SW 1271 (cell line): ENCODE data around the gene ABHD12B.

Experiments
- DNase-seq, 2 experiments: peaks; one replicate each; lab custom pipeline; 2025; lab: John Stamatoyannopoulos, UW

ABHD12B gene, protein sequence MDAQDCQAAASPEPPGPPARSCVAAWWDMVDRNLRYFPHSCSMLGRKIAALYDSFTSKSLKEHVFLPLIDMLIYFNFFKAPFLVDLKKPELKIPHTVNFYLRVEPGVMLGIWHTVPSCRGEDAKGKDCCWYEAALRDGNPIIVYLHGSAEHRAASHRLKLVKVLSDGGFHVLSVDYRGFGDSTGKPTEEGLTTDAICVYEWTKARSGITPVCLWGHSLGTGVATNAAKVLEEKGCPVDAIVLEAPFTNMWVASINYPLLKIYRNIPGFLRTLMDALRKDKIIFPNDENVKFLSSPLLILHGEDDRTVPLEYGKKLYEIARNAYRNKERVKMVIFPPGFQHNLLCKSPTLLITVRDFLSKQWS

DNA sequence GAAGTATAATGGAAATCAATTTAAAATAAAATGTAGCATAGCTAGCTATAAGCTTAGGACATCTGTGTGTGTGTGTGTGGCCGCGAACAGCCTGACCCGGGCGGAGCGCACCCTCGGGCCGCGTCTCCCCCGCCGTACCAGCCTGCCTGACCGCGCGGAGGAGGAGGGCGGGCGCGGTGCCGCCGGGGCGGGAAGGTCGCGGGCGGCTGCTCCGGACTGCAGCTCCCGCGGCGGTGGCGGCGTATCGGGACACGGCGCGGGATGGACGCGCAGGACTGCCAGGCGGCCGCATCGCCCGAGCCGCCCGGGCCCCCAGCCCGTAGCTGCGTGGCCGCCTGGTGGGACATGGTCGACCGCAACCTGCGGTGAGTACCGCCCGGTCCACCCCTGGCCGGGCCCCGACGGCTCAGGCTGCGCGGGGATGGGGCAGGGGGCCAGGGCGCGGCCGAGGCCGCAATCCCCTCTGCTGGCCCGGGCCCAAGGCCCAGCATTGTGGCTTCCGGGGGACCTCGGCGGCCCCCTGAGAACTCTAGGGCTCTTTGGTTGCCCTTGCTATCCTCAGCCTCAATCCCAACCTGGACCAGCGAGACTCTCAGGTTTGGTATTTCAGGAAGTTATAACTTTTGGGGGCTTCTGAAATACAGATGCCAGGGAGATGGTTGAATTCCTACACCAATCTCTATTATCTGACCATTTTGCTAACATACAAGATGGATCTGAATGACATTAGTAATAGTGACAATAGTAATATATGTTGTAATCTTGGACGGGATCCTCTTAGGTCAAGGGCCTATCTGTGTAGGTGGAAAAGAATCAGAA is at the start of gene ABHD12B:
Gene ABHD12B, plus strand, starts transcription at position 140 of the 819 bp plus-strand sequence. Its CDS starts 122 bp downstream, at position 262.
- DNase-seq, result no peak

DNA sequence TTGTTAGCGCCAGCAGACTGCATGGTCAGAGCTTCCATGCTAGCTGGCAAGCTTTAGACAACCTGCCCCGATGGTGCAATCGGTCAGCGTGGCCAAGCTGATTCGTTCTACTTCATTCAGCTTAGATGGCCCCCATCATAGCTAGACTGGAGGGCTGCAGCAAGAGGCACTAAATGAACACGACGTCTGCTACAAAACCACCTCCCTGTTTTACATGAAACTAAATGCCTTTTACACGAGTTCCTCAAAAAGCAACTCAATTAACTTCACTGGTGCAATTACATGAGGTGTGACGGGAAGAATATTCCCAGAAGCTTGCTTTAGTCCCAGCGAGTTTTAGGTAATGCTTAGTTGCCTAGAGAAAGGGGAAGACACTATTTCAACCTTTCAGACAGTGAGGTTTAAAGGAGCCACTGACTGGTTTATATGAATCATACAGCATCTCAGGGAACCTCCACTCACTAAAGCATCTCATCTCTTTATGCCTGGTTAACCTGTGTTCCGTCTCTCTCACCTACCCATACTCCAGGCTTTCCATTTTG is 49.3 kb upstream of the ABHD12B start:
- DNase-seq, result no peak

DNA sequence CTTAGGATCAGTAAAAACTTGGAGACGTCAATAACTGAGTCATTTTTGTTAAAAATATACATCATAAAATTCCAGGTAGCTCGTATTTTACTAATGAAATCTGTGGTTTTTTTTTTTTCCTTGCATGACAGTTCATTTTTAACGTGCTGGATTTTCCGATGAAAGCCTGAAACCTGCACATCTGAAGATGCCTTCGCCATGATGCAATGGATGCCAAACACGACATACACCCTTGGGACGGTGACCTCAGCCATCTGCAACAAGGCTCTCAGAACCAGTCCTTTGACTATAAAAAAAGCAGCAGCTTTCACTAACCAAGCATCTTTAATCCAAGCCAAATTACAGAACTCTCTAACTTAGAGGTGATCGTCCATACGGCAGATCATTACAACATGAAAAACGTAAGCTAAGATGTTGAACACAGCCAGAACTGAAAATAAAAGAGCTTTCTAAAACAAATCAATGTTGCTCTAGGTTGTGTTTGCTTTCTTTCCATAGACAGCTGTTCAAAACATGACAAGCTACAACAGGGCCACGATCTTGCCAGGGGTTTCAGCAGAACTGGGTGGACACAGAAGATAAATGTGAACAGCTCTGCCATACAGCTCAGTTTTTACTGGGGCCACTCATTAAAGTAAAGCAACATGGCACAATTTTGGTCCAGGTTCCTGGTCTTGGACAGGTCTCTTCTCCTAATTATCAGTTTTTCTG is 48.6 kb upstream of the ABHD12B start:
- no peak for DNase-seq

DNA sequence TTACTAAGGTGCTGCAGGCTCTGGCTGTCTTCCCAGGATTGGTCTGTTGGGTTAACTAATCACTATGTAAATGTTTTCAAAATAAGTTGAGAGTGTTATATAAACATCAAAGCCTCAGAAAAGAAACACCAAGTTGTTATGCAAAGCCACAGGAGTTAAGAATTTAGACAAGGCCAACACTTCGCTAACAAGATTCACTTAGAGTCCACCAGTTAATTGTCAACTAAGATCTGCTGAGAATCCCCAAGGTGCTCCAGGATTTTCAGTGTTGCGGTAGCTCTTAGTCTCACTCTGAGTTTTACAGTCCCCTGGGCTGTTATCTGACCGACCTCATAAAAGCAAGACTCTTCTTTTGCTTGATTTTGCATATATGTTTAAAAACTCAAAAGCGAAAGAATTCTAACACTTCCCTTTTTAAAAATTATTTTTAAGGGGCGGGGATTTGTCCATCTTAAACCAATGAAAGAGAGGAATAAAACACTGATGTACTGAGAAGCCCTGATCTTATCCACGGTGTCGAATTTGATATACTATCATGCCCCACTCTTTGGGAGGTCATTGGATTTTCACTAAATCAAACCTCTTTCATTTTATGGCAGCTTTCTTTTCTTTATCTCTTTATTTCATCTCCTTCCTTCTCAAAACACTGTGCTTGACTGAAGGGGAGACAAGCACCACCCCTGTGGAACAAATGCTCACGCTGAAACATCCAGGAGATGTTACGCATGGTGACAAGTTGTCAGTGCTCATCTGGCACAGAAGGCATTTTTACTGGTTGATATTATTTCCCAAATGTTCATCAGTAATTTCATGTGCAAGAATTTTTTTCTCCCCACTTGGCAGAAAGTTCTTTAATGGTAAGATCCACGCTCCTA is 47.9 kb upstream of the ABHD12B start:
- no peak for DNase-seq

DNA sequence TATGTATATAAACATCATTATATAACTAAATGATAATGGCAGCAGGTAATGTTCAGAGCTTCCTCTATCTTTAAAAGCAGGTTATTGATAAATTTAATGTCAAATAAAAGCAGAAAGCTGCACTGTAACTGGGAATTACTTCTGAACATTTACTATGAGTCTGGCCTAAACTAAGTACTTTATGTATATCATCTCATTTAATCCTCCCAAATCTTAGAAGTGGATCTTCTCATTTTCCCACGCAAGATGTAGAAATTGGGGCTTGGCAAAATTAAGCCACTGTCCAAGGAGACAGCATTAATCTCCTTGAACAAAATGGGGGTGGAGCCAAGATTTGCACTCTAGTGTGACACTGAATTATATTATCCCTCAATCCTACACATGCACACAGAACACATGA is 46.5 kb upstream of the ABHD12B start:
- no peak for DNase-seq

DNA sequence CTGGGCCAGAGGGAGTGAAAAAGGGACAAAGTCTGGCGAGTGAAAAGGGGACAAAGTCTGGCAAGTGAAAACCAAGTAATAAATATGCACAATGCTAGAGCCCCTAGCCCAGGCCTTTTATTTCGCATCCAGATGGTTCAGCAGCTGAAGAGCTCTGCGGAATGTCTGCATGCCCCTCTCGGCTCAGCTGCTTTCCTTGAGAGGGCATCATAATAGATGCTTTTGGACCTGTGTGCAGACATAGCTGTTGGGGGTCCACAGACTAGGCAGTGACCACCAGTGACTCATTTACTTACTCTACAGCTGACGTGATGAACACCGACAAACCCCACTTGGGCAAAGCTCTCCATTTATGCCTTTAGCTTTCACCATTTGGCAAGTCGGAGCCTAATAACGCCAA is 45.2 kb upstream of the ABHD12B start:
- no peak for DNase-seq

DNA sequence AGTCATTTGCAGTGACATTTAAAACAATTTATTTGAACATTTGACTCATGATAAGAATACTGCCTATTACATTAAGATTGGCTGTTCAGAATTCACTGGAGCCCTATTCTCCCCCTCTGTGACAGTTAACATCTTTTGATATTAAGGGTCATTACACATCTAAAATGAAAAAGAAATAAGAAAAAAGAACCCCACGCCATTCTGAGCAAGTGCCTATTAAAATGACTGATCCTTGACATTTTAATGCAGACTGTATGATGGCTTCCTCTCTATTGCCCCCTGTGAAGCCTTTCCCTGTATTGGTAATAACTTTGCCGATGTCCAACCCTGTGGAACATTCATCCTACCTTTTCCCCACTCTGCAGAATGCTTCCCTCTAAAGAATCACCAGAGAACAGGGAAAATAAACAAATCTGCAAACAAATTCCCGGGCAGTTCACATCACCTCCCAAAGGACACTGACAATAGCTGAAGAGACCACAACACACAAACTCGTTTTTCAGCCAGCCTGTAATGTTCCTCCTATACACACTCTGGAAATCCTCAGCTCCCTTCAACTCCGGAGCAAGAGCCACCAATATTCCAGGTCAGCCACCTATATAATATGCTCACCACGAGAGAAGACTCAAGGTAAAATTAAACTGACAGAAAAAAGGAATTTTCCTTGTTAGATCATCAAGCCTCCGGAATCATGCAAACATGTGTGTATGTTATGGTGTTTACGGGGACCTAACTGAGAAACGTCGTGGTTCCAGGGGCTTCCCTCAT is 42.9 kb upstream of the ABHD12B start:
- no peak for DNase-seq

DNA sequence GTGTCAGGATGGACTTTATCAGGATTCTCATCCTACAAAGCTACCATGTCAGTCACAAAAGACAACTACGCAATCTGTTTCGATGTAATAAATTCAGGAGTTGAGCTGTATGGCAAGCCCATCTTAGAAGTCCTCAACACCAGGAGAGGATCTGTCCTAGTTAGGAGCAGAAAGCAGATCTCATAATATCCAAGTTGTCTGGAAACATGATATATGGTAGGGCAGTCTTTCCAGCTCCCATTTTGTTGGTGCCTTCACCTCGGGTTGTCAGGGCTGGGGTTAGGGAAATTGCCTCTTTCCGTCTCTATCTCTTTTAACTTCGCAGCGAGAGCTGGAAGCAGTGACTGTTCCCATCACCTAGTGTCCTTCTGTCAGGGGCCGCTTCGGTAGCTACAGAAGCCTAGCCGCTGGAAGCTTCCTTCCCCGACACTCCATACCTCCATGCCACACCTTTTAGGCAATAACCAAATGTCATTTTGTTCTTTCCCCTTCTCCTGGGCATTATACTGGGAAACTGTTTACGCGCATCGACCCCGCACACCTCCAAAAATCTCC is 42.3 kb upstream of the ABHD12B start:
- DNase-seq, result no peak

DNA sequence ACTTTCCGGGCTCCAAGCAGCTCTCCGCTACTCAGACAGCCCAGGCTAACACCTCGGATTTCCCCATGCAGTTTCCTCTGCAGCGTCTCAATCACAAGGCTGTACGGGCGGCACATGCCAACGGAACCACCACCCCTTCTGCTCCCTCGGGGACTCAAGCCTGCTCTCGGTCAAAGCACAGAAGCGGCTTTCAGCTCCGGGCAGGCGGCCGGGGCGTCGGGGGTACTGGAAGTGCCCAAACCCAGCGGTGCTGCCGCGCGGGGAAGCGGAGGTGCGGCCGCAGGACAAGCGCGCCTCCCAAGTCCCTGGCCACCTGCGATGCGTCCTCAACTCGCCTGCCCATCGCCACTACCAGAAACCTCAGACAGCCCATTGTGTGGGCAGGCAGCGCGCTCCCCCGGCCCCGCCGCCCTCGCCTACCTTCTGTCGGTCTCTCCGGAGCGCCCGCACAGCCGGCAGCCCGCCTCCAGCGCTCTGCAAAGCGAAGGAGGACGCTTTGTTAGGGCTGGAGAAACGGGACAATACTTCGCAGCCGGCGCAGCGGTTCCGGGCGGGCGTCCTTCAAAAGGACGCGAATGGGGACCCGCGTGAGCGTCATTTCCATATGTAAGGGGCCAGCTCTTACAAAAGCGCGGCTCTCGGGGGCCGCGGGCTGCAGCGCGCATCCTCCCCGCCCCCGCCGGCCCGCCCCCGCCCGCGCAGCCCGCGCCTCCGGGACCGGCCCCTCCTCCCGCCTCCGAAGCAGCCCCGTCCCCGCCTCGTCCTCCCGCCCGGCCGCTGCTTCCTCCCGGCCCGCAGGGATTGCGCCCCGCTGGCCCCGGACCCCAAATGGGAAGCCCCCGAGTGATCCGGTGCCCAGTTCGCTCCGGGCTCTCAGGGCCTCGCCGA is 41.6 kb upstream of the ABHD12B start:
- peak in 1 of 2 experiments; percentile 22 for DNase-seq

DNA sequence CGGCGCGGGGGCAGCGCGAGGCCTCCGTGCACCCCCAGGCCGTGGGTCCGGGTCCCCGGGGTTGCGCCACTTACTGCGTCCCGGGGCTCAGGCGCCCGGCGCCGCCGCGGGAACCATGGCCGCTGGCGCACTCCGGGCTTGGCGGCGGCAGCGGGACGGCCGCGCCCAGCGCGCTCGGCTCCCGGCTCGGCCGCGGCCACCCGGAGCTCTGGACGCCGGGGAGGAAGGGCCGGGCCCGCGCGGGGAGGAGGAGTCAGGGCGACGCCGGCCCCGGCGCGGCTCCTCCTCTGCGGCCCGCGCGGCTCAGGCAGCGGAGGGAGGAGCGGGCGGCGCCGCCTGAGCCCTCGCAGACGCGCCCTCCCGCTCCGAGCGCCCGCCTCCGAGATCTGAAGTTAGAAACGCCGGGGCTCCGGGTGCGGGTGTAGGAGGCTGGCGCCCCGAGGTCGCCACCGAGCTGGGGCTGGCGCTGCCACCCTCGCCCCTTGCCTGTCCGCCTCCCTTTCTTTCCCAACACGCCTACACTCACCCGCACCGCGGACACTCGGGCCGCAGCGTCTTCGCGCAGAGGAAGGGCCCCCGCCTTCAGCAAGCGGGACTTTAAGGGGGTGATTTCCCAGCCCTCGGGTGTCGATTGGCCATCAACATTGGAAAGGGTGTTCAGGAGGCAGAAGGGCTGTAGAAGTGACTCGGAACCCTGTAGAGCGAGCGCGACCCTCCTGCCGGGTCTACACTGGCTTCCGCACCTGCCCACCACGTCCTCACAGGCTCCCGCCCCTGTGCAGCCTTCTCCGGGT is 40.7 kb upstream of the ABHD12B start, which contains the start of gene NIN:
Gene NIN, minus strand, starts transcription at position 231 of the 794 bp plus-strand sequence. CDS start 9,106 bp downstream, outside the sequence.
- peak; percentile 22 to 71 for DNase-seq

DNA sequence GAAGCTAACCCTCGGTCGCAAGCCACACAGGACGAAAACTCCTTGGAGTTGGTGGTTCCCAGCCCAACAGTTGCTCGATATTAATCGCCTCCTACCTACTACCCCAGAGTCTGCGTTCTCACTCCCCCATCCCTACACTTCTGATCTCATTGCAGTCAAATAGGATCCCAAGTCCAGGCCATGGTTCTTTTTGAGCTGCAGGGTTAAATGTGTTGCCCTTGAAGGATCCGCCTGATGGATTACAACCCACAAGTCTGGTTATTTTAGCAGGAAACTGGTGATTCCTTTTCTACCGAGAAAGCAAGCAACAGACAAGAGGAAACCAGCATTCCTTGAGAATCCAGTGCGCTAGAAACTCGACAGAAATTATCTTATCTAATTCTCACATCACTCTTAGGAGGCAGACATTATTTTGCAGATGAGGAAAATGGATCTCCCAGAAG is 40.1 kb upstream of the ABHD12B start:
- no peak for DNase-seq

DNA sequence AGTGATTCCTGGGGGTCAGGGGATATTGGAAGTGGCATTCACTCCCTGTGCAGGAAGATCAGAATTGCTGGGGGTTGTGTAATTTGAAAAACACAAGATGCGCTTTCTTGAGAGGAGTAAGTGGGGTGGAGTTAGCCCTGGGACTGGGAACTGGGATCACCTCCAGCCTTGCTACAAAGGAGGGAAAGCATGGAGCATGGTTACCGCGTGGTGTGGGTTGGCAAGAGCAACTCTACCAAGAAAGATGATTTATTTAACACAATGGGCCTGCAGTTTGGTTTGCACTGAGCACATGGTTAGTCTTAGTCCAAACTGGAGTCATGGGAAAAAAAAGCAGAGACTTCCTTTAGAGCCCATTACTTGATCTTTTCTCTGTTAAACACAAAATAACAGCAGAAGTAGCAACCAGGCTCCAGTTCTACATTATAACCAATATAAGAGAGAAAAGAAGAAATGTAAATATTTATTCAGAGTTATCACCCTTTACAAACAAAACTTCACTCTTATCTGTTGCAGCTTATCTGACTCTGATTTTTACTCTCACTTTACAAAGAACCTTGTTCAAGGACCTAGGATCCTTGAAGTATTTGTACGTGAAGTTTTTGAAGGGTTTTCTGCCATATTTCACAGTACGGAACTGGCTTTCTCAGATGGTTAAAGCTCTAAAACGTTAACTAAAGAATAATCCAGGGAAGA is 38.8 kb upstream of the ABHD12B start:
- no peak for DNase-seq

DNA sequence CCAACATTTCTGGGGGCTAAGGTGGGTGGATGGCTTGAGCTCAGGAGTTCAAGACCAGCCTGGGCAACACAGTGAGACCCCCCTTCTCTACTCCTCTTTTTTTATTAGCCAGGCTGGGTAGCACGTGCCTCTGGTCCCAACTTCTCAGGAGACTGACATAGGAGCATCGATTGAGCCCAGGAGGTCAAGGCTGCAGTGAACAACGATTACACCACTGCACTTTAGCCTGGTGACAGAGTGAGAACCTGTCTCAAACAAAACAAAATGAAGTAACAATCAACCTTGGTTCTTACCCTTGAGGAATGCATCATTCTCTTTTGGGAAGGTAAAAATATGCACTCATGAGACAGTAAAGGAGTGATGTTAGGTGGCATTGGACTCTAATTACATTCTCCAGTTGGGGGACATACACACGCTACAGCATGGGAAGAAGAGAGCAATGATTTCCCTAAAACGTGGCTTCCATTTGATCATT is 37.0 kb upstream of the ABHD12B start:
- DNase-seq, result no peak

DNA sequence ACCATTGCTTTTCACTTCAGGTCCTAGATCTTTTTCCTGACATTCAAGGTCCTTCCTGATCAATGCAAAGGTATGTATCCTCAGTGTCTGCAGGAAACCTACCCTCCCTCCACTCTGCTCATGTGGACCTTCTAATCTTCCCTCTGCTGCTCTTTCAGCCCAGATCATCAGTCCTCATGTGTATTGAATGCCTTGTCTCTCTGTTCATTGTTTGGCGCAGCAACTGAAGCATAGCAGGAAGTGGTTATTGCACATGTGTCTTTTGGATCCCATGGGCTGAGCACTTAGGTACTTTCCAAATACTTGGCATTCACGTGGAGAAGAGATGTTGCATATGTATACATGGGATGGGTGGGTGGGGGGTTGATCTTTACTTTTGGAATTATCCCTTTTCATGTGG is 36.6 kb upstream of the ABHD12B start:
- no peak for DNase-seq

DNA sequence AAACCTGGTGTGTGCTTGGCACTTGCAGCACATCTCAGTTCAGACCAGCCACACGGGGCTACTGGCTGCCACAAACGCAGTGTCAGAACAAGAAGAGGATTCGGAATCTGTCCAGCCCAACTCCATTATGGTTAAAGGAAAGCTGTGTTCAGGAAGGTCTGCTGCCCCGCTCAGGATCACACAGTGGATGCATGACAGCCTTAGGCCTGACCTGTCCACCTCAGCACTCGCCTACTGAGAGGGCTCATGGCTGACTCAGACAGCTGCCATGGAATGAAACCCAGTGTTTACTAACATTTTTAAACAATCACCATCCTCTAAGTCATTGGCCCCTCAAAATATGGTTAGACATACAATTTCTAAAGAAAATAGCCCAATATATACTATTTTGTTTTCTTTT is 35.3 kb upstream of the ABHD12B start:
- DNase-seq, result no peak

DNA sequence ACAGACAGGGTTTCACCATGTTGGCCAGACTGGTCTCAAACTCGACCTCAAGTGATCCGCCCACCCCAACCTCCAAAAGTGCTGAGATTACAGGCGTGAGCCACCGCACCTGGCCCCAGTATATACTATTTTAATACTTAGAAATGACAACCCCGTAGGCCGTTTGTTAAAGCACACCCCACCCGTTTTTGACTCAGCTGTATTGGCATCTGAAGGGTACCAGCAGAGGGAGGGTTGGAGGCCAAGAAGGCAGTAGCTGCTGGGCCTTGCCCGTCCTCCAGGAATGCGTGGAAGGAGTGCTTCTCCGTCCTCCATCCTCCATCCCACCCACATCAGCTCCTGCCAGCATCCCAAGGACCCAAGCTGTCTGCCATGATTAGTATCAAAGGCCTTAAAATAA is 34.6 kb upstream of the ABHD12B start:
- DNase-seq, result no peak

DNA sequence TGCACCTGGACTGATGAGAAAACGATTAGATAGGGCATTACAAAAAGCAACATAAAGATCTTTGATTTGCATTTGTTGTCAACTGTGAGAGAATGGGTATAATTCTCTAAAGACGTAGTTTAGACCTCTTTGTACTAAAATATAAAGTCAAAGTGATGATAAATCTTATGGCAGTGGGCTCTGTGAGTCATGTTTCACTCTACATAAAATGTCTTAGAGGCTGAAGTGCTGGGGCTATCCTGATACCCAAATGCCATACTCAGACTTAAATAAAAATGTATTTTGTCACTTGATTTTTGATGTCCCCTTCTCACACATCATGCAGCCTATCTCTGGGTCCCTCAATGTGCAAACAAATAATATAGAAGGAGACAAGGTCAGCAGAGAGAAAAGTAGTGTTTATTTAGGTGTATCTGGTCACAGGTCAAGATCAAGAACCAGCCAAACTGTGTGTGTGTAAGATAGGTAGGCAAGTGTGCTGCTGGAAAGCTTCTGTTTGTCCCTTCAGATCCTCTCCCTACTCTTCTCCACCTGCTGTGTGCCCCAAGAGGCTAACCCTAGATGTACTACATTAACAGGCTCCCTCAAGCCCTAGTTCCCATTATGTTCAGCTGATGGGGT is 33.9 kb upstream of the ABHD12B start:
- DNase-seq, result no peak
